ENCODE results near the gene DAAM1. TPM values are rescaled to one million over a fixed set of nuclear protein-coding genes. Genes with fewer than 3 reads are reported as not detected.

The DAAM1 gene
- 25.2 TPM for total RNA-seq
- polyA plus RNA-seq (ENCODE audit: insufficient read depth in 1 of 8, insufficient read length in 8 of 8, low replicate concordance in 1 of 8): 10 to 100 TPM; 27.2 to 46.7 (median 38.0) TPM
- long read RNA-seq, donor 1, partial matches to known transcripts: 0 of 1 reads
- long read RNA-seq, donor 1, other reads (novel, unspliced or antisense): 0 of 1 reads
- long read RNA-seq, donor 2, partial matches to known transcripts: 0 of 1 reads
- long read RNA-seq, donor 2, other reads (novel, unspliced or antisense): 0 of 1 reads
- long read RNA-seq, donor 3, full-length matches to known transcripts: 4 of 4 reads
- long read RNA-seq, donor 3, partial matches to known transcripts: 0 of 4 reads
- long read RNA-seq, donor 3, other reads (novel, unspliced or antisense): 0 of 4 reads
- long read RNA-seq, donor 4, full-length matches to known transcripts: 5 of 5 reads
- long read RNA-seq, donor 4, partial matches to known transcripts: 0 of 5 reads
- long read RNA-seq, donor 4, other reads (novel, unspliced or antisense): 0 of 5 reads
- long read RNA-seq, donor 5, full-length matches to known transcripts: 13 of 33 reads
- long read RNA-seq, donor 5, partial matches to known transcripts: 0 of 33 reads
- long read RNA-seq, donor 5, other reads (novel, unspliced or antisense): 20 of 33 reads
- long read RNA-seq, donor 6, full-length matches to known transcripts: 7 of 7 reads
- long read RNA-seq, donor 6, partial matches to known transcripts: 0 of 7 reads
- long read RNA-seq, donor 6, other reads (novel, unspliced or antisense): 0 of 7 reads
- long read RNA-seq, donor 7, partial matches to known transcripts: 0 of 17 reads
- long read RNA-seq, donor 7, other reads (novel, unspliced or antisense): 11 of 17 reads
- long read RNA-seq, donor 8, partial matches to known transcripts: 0 of 11 reads
- long read RNA-seq, donor 8, other reads (novel, unspliced or antisense): 7 of 11 reads
- long read RNA-seq, donor 9, partial matches to known transcripts: 0 of 7 reads
- long read RNA-seq, donor 9, other reads (novel, unspliced or antisense): 0 of 7 reads
- long read RNA-seq, donor 10, partial matches to known transcripts: 0 of 6 reads
- long read RNA-seq, donor 10, other reads (novel, unspliced or antisense): 0 of 6 reads
- long read RNA-seq, donor 11, full-length matches to known transcripts: 6 of 6 reads
- long read RNA-seq, donor 11, partial matches to known transcripts: 0 of 6 reads
- long read RNA-seq, donor 11, other reads (novel, unspliced or antisense): 0 of 6 reads

GRCh38 chr14:59188461-59189090 lies at the start of gene DAAM1:
TSS of gene DAAM1 (plus strand) at chr14:59188667. CDS start at chr14:59263478, 74,811 bp downstream.
- Histone ChIP-seq H3K27ac (ENCODE audit: low read length) (peak within 1 kb of the TSS; percentile 99), H3K4me3 (ENCODE audit: low read length) (peak within 1 kb of the TSS; percentile 95), H3K36me3 (ENCODE audit: control insufficient read depth, insufficient read depth, low read length) (no peaks in the 10 kb centered on the region), H3K9me3 (replicated peaks; ENCODE audit: control insufficient read depth, low read depth, low read length) (no peaks in the 10 kb centered on the region), H3K4me1 (ENCODE audit: control insufficient read depth, insufficient read depth, low read length) (peaks cover 16% of the 10 kb centered on the region), H3K27me3 (ENCODE audit: control insufficient read depth, insufficient read depth, low read length) (no peaks in the 10 kb centered on the region)
- DNase-seq: peak; percentile 100
- WGBS (ENCODE audit: insufficient coverage): under 1% methylated on average over 38 of the region's 44 CpGs

GRCh38 chr14:59139324-59139723 lies 49.1 kb upstream of the DAAM1 start:
- WGBS (ENCODE audit: insufficient coverage): 50% methylated on average over 1 of the region's 5 CpGs
- Histone ChIP-seq H3K27me3 (ENCODE audit: control insufficient read depth, insufficient read depth, low read length) (no peaks in the 10 kb centered on the region), H3K9me3 (replicated peaks; ENCODE audit: control insufficient read depth, low read depth, low read length) (no peaks in the 10 kb centered on the region), H3K4me3 (ENCODE audit: low read length) (no peak overlapping the region), H3K36me3 (ENCODE audit: control insufficient read depth, insufficient read depth, low read length) (no peaks in the 10 kb centered on the region), H3K4me1 (ENCODE audit: control insufficient read depth, insufficient read depth, low read length) (no peaks in the 10 kb centered on the region), H3K27ac (ENCODE audit: low read length) (no peak overlapping the region)
- no peak for DNase-seq

- Histone ChIP-seq H3K4me3 (ENCODE audit: low read length) (no peak overlapping the region), H3K9me3 (replicated peaks; ENCODE audit: control insufficient read depth, low read depth, low read length) (no peaks in the 10 kb centered on the region), H3K27me3 (ENCODE audit: control insufficient read depth, insufficient read depth, low read length) (no peaks in the 10 kb centered on the region), H3K27ac (ENCODE audit: low read length) (no peak overlapping the region), H3K36me3 (ENCODE audit: control insufficient read depth, insufficient read depth, low read length) (no peaks in the 10 kb centered on the region), H3K4me1 (ENCODE audit: control insufficient read depth, insufficient read depth, low read length) (no peaks in the 10 kb centered on the region)
- WGBS (ENCODE audit: insufficient coverage): 40% methylated on average over 3 of the region's 7 CpGs
- DNase-seq: no peak
Observed at GRCh38 chr14:59140106-59140843, 48.2 kb upstream of the DAAM1 start.

GRCh38 chr14:59146484-59146883 lies 42.0 kb upstream of the DAAM1 start:
- Histone ChIP-seq H3K27me3 (ENCODE audit: control insufficient read depth, insufficient read depth, low read length) (no peaks in the 10 kb centered on the region), H3K27ac (ENCODE audit: low read length) (no peak overlapping the region), H3K4me3 (ENCODE audit: low read length) (no peak overlapping the region), H3K4me1 (ENCODE audit: control insufficient read depth, insufficient read depth, low read length) (no peaks in the 10 kb centered on the region), H3K36me3 (ENCODE audit: control insufficient read depth, insufficient read depth, low read length) (no peaks in the 10 kb centered on the region), H3K9me3 (replicated peaks; ENCODE audit: control insufficient read depth, low read depth, low read length) (no peaks in the 10 kb centered on the region)
- WGBS (ENCODE audit: insufficient coverage): no CpG with 5 or more reads among the region's 2 CpGs
- DNase-seq: no peak

GRCh38 chr14:59147007-59147406 lies 41.5 kb upstream of the DAAM1 start:
- Histone ChIP-seq H3K27me3 (ENCODE audit: control insufficient read depth, insufficient read depth, low read length) (no peaks in the 10 kb centered on the region), H3K36me3 (ENCODE audit: control insufficient read depth, insufficient read depth, low read length) (no peaks in the 10 kb centered on the region), H3K9me3 (replicated peaks; ENCODE audit: control insufficient read depth, low read depth, low read length) (no peaks in the 10 kb centered on the region), H3K27ac (ENCODE audit: low read length) (no peak overlapping the region), H3K4me1 (ENCODE audit: control insufficient read depth, insufficient read depth, low read length) (peaks cover 2% of the 10 kb centered on the region), H3K4me3 (ENCODE audit: low read length) (no peak overlapping the region)
- no peak for DNase-seq
- WGBS (ENCODE audit: insufficient coverage): no CpG with 5 or more reads among the region's 1 CpG

GRCh38 chr14:59148334-59148900 lies 40.0 kb upstream of the DAAM1 start:
- no peak overlapping the region for H3K27ac ChIP-seq (ENCODE audit: low read length)
- H3K27me3 ChIP-seq (ENCODE audit: control insufficient read depth, insufficient read depth, low read length): no peaks in the 10 kb centered on the region
- DNase-seq: no peak
- no peak overlapping the region for H3K4me3 ChIP-seq (ENCODE audit: low read length)
- H3K36me3 ChIP-seq (ENCODE audit: control insufficient read depth, insufficient read depth, low read length): no peaks in the 10 kb centered on the region
- WGBS (ENCODE audit: insufficient coverage): no CpG with 5 or more reads among the region's 4 CpGs
- H3K9me3 ChIP-seq (replicated peaks; ENCODE audit: control insufficient read depth, low read depth, low read length): no peaks in the 10 kb centered on the region
- peaks cover 2% of the 10 kb centered on the region for H3K4me1 ChIP-seq (ENCODE audit: control insufficient read depth, insufficient read depth, low read length)

GRCh38 chr14:59150990-59151389 lies 37.5 kb upstream of the DAAM1 start:
- Histone ChIP-seq H3K4me3 (ENCODE audit: low read length) (no peak overlapping the region), H3K36me3 (ENCODE audit: control insufficient read depth, insufficient read depth, low read length) (no peaks in the 10 kb centered on the region), H3K27ac (ENCODE audit: low read length) (no peak overlapping the region), H3K4me1 (ENCODE audit: control insufficient read depth, insufficient read depth, low read length) (peaks cover 2% of the 10 kb centered on the region), H3K27me3 (ENCODE audit: control insufficient read depth, insufficient read depth, low read length) (no peaks in the 10 kb centered on the region), H3K9me3 (replicated peaks; ENCODE audit: control insufficient read depth, low read depth, low read length) (no peaks in the 10 kb centered on the region)
- WGBS (ENCODE audit: insufficient coverage): 92% methylated on average over 2 of the region's 2 CpGs
- peak; percentile 57 for DNase-seq

GRCh38 chr14:59154373-59154772 lies 34.1 kb upstream of the DAAM1 start:
- Histone ChIP-seq H3K27ac (ENCODE audit: low read length) (no peak overlapping the region), H3K4me3 (ENCODE audit: low read length) (no peak overlapping the region), H3K36me3 (ENCODE audit: control insufficient read depth, insufficient read depth, low read length) (no peaks in the 10 kb centered on the region), H3K4me1 (ENCODE audit: control insufficient read depth, insufficient read depth, low read length) (peaks cover 2% of the 10 kb centered on the region), H3K27me3 (ENCODE audit: control insufficient read depth, insufficient read depth, low read length) (no peaks in the 10 kb centered on the region), H3K9me3 (replicated peaks; ENCODE audit: control insufficient read depth, low read depth, low read length) (no peaks in the 10 kb centered on the region)
- WGBS (ENCODE audit: insufficient coverage): no CpG with 5 or more reads among the region's 2 CpGs
- no peak for DNase-seq

- no peaks in the 10 kb centered on the region for H3K27me3 ChIP-seq (ENCODE audit: control insufficient read depth, insufficient read depth, low read length)
- WGBS (ENCODE audit: insufficient coverage): no CpG with 5 or more reads among the region's 3 CpGs
Observed at GRCh38 chr14:59155886-59156285, 32.6 kb upstream of the DAAM1 start.

More at GRCh38 chr14:59155886-59156285, 32.6 kb upstream of the DAAM1 start:
- H3K36me3 ChIP-seq (ENCODE audit: control insufficient read depth, insufficient read depth, low read length): no peaks in the 10 kb centered on the region
- peaks cover 2% of the 10 kb centered on the region for H3K4me1 ChIP-seq (ENCODE audit: control insufficient read depth, insufficient read depth, low read length)
- H3K9me3 ChIP-seq (replicated peaks; ENCODE audit: control insufficient read depth, low read depth, low read length): no peaks in the 10 kb centered on the region
- no peak overlapping the region for H3K27ac ChIP-seq (ENCODE audit: low read length)
- DNase-seq: no peak
- H3K4me3 ChIP-seq (ENCODE audit: low read length): no peak overlapping the region

All from muscle of leg (tissue), 16 donors.